NB4 (cell line): Measurements from ENCODE around the gene CCDC97.

Experiments used
- POLR2A ChIP-seq: IDR thresholded peaks from 2 replicates; pipeline ENCODE4 v1.6.1; 2011; ENCODE audit warnings: mild to moderate bottlenecking; ENCODE audit not compliant: insufficient read length; ENCODE audit errors: extremely low read depth
- TF ChIP-seq, protein P1 (sequence below): IDR thresholded peaks from one replicate; pipeline ENCODE4 v1.5.1; 2012; ENCODE audit warnings: low read depth, low read length

DNA sequence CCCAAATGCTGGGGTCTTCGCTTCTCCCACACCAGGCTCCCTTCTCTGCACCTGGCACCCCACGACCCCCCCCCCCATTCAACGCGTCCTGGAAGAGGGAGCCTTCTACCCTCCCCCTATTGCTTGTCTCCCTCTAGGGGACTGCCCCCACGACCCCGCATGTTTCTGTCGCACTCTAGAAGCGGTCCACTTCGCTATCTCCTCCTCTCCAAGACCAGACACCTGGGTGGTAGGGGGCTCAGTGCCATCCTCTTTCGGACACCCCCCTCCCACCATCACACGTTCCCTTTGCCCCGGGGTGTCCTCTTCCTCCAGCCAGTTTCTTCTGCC, 42.3 kb downstream of the CCDC97 start:
- no peak for TF ChIP-seq POLR2A
- TF ChIP-seq, protein P1, sequence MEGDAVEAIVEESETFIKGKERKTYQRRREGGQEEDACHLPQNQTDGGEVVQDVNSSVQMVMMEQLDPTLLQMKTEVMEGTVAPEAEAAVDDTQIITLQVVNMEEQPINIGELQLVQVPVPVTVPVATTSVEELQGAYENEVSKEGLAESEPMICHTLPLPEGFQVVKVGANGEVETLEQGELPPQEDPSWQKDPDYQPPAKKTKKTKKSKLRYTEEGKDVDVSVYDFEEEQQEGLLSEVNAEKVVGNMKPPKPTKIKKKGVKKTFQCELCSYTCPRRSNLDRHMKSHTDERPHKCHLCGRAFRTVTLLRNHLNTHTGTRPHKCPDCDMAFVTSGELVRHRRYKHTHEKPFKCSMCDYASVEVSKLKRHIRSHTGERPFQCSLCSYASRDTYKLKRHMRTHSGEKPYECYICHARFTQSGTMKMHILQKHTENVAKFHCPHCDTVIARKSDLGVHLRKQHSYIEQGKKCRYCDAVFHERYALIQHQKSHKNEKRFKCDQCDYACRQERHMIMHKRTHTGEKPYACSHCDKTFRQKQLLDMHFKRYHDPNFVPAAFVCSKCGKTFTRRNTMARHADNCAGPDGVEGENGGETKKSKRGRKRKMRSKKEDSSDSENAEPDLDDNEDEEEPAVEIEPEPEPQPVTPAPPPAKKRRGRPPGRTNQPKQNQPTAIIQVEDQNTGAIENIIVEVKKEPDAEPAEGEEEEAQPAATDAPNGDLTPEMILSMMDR = no peak
